Tibial nerve (tissue), 4 donors: ENCODE data around the gene OSR1. TPM values are rescaled to one million over a fixed set of nuclear protein-coding genes. Genes with fewer than 3 reads are reported as not detected.

Source experiments
- DNase-seq, 2 donors: peaks; one replicate each; pipeline ENCODE4 v3.0.0-alpha.2; 2019; ENCODE audit warnings: low spot score in 2 of 2
- H3K27ac ChIP-seq, 4 donors: fragments of 200-600 bp; sonication (generic) in 3 of 4; one replicate each; pipeline ENCODE4 v1.5.1; 2017 to 2019; ENCODE audit warnings: mild to moderate bottlenecking in 1 of 4
- H3K27me3 ChIP-seq, 2 donors: fragments of 200-600 bp; sonication (generic) in 1 of 2; one replicate each; pipeline versions ENCODE4 v1.5.1 to v1.6.0; 2017 to 2019
- H3K36me3 ChIP-seq, 3 donors: fragments of 200-600 bp; sonication (generic); one replicate each; pipeline ENCODE4 v1.5.1; 2018 to 2019
- H3K4me1 ChIP-seq, 4 donors: fragments of 200-600 bp; sonication (generic) in 3 of 4; one replicate each; pipeline ENCODE4 v1.5.1; 2017 to 2019
- H3K4me3 ChIP-seq, 4 donors: fragments of 200-600 bp; sonication (generic) in 3 of 4; one replicate each; pipeline ENCODE4 v1.5.1; 2017 to 2019; ENCODE audit warnings: mild to moderate bottlenecking in 1 of 4, moderate library complexity in 1 of 4
- H3K9me3 ChIP-seq, 4 donors: fragments of 200-600 bp; sonication (generic) in 3 of 4; one replicate each; pipeline ENCODE4 v1.5.1; 2017 to 2019
- EP300 ChIP-seq, 2 donors: sonication (generic); formaldehyde crosslinking; IDR thresholded peaks; one replicate each; pipeline ENCODE4 v1.6.1; 2017; ENCODE audit warnings: antibody characterized with exemption in 2 of 2, mild to moderate bottlenecking in 1 of 2
- POLR2A ChIP-seq, 2 donors: fragments of 450-650 bp; IDR thresholded peaks; one replicate each; pipeline ENCODE4 v1.6.1; 2017; ENCODE audit warnings: antibody characterized with exemption in 2 of 2, mild to moderate bottlenecking in 2 of 2, moderate library complexity in 2 of 2
- WGBS, 2 donors: methylation state at CpG; one replicate each; pipeline ENCODE4 v1.1.5; 2018; 5-methylcytosine and 5-hydroxymethylcytosine counted together
- total RNA-seq, 4 donors: library from RNA; depleted of rRNA; stranded (reverse); fragments of >200 nt; gene quantifications; one replicate each; pipeline ENCODE4 v1.1.0, GENCODE V29; 2016
- TF ChIP-seq, protein P1 (sequence below), 5 experiments: fragments of 200-600 bp in 3 of 5; fragments of 450-650 bp in 2 of 5; sonication (generic) in 3 of 5; IDR thresholded peaks; one replicate each; pipeline ENCODE4 v1.5.1; 2016 to 2019; ENCODE audit warnings: antibody characterized with exemption in 5 of 5, mild to moderate bottlenecking in 3 of 5, moderate library complexity in 2 of 5

OSR1 gene
- total RNA-seq, 4 donors from 2014 or later: 8.5 to 22.7 (median 17.9) TPM

DNA sequence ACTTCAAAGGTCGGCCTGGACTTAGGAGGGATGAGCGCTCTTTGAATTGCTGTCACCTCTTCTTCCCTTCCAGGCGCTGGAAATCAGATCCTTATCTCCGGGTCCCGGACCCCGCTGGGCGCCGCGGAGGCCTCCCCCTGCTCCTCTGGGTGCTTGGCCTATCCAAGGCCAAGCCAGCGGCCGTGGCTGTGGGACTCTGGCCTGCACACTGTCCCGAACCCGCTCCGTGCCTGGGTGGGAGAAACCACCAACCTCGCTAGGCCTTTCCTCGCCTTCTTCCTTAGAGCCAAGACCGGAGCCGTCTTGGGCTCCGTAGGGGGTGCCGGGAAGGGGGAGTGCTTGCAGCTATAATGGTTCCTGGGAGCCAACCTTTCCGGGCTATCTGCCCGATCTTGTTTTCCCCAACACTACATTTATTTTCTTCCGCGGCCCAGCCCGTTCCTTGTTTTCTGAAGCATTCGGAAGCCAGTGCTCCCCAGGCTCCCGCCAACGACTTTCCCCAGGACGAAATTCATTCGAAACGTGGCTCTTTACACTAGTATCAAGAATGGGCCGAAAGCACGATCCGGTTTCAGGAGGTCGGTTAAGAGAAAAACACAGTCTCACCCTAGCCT lies 2.4 kb downstream of the OSR1 start:
- peak overlapping the region in 1 of 4 donors; percentile 58 for H3K27ac ChIP-seq
- H3K27me3 ChIP-seq: peaks cover 0 to 100% of the 10 kb centered on the region in 2 donors
- no peaks in the 10 kb centered on the region for H3K9me3 ChIP-seq
- DNase-seq: no peak
- H3K4me3 ChIP-seq: peak overlapping the region; percentile 6 to 55 (median 48)
- peaks cover 0 to 66% (median 18%) of the 10 kb centered on the region in 4 donors for H3K4me1 ChIP-seq
- 31 to 46% methylated on average over 35 of the region's 35 CpGs for WGBS, 2 donors
- no peak for TF ChIP-seq EP300 (IDR thresholded peaks at IDR 0.05)
- no peak for TF ChIP-seq POLR2A (IDR thresholded peaks at IDR 0.05)
- TF ChIP-seq, protein P1, sequence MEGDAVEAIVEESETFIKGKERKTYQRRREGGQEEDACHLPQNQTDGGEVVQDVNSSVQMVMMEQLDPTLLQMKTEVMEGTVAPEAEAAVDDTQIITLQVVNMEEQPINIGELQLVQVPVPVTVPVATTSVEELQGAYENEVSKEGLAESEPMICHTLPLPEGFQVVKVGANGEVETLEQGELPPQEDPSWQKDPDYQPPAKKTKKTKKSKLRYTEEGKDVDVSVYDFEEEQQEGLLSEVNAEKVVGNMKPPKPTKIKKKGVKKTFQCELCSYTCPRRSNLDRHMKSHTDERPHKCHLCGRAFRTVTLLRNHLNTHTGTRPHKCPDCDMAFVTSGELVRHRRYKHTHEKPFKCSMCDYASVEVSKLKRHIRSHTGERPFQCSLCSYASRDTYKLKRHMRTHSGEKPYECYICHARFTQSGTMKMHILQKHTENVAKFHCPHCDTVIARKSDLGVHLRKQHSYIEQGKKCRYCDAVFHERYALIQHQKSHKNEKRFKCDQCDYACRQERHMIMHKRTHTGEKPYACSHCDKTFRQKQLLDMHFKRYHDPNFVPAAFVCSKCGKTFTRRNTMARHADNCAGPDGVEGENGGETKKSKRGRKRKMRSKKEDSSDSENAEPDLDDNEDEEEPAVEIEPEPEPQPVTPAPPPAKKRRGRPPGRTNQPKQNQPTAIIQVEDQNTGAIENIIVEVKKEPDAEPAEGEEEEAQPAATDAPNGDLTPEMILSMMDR (IDR thresholded peaks at IDR 0.05): no peak
- no peaks in the 10 kb centered on the region for H3K36me3 ChIP-seq

DNA sequence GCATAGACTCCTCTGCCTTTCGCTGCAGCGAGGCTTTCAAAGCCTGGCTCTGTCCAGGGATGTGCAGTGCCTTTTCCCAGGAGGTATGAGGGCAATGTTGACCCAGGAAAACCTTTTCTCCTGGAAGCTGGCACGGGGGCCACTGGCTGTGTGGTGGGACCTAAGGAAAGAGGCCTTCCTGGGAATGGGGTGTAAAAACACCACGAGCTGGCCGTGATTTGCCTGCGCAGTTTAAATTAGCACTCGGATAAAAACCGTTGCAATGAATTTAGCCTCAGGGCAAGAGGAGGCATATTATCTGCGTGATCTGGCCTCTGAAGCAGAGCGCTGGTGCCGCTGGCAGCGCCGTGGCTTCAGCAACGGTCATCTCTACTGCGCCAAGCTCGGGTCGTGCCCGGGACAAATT lies 3.0 kb downstream of the OSR1 start:
- no peak for DNase-seq
- no peaks in the 10 kb centered on the region for H3K36me3 ChIP-seq
- no peak for TF ChIP-seq POLR2A (IDR thresholded peaks at IDR 0.05)
- TF ChIP-seq EP300 (IDR thresholded peaks at IDR 0.05): no peak
- TF ChIP-seq, protein P1 (IDR thresholded peaks at IDR 0.05): no peak
- WGBS, 2 donors: 75% methylated on average over 18 of the region's 18 CpGs
- H3K27ac ChIP-seq: peak overlapping the region in 1 of 4 donors; percentile 58
- peaks cover 0 to 68% (median 21%) of the 10 kb centered on the region in 4 donors for H3K4me1 ChIP-seq
- H3K4me3 ChIP-seq: peak overlapping the region in 1 of 4 donors; percentile 55
- H3K27me3 ChIP-seq: peaks cover 0 to 100% of the 10 kb centered on the region in 2 donors
- H3K9me3 ChIP-seq: no peaks in the 10 kb centered on the region

DNA sequence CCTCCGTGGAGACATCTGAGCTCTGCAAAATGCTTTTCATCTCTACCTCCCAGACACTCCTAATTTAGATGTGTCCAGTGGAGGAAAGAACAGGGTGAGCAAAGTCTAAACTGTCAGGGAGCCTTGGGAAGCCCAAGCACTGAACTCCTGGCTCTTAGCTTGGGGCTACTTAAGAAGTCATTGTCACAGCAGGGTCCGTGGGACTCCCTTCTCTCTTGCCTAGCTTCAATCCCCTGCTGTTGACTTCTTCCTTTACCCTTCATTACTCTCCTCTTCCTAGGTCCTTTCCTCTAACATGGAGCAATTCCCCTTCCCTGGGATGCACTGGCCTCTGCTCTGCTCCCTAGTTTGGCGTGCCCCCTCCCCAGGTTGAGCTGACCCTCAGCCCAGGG lies 3.4 kb downstream of the OSR1 start:
- Histone ChIP-seq H3K27ac (peak overlapping the region in 1 of 4 donors; percentile 58), H3K36me3 (no peaks in the 10 kb centered on the region), H3K4me1 (peaks cover 0 to 72% (median 23%) of the 10 kb centered on the region in 4 donors), H3K4me3 (no peak overlapping the region), H3K27me3 (peaks cover 0 to 100% of the 10 kb centered on the region in 2 donors), H3K9me3 (no peaks in the 10 kb centered on the region)
- 64 to 75% methylated on average over 3 of the region's 3 CpGs for WGBS, 2 donors
- TF ChIP-seq POLR2A (IDR thresholded peaks at IDR 0.05): no peak
- TF ChIP-seq, protein P1 (IDR thresholded peaks at IDR 0.05): no peak
- no peak for TF ChIP-seq EP300 (IDR thresholded peaks at IDR 0.05)
- no peak for DNase-seq

DNA sequence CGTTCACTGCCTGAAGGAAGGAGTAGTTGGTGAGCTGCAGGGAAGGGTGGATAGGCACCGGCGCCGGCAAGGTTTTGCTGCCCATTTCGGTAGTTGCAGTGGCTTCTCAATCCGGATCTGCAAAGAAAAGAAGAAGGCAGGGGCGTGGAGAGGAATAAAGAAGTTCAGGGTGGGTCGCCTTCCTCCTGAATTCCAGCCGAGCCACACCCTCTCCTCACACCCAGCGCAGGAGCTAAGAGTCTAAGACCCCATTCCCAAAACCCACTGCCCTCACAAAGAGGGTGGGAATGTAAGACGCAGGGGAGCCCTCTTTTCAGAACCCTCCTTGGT lies 4.7 kb downstream of the OSR1 start:
- TF ChIP-seq, protein P1 (IDR thresholded peaks at IDR 0.05): no peak
- no peak for TF ChIP-seq EP300 (IDR thresholded peaks at IDR 0.05)
- TF ChIP-seq POLR2A (IDR thresholded peaks at IDR 0.05): no peak
- no peak overlapping the region for H3K4me3 ChIP-seq
- H3K27ac ChIP-seq: no peak overlapping the region
- WGBS, 2 donors: 31 to 51% methylated on average over 11 of the region's 11 CpGs
- H3K9me3 ChIP-seq: no peaks in the 10 kb centered on the region
- peaks cover 0 to 64% (median 19%) of the 10 kb centered on the region in 4 donors for H3K4me1 ChIP-seq
- no peaks in the 10 kb centered on the region for H3K36me3 ChIP-seq
- DNase-seq: no peak
- H3K27me3 ChIP-seq: peaks cover 0 to 95% of the 10 kb centered on the region in 2 donors

DNA sequence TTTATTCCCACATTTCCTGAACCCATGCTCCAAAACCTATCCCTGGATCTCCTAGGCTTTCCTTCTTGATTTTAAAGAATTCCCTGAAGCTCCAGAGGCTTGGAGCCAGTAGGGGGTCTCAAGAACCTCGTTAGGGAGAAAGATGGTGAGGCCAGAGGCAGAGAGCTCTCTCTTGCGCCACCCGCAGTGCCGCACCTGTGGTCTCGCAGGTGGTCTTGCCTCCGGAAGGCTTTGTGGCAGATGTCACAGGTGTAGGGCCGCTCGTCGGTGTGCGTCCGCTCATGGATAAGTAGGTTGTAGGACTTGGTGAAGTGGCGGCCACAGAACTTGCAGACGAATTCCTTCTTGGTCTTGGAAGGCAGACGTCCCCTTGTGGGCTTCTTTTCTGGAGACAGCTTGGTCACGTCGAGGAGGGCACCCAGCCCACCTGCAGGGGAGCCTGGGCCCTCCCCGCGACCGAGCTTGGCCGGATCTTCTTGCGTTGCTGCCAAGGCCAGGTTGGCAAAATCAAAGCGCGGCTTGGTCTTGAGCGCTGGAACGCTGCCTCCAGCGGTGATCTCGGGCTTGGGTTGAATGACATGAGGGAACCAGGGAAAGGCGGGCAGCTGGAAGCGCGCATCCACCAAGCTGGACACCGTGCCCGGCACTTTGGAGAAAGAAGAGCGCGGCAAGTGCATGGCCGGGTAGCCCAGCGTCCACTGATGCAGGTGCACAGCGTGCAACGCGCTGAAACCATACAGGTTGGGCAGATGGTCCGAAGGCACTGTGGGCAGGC lies 5.3 kb downstream of the OSR1 start:
- H3K36me3 ChIP-seq: no peaks in the 10 kb centered on the region
- WGBS, 2 donors: 44 to 53% methylated on average over 28 to 37 of the region's 40 CpGs
- H3K4me1 ChIP-seq: peaks cover 0 to 59% (median 18%) of the 10 kb centered on the region in 4 donors
- H3K27me3 ChIP-seq: peaks cover 0 to 89% of the 10 kb centered on the region in 2 donors
- DNase-seq: no peak
- H3K9me3 ChIP-seq: no peaks in the 10 kb centered on the region
- no peak overlapping the region for H3K4me3 ChIP-seq
- TF ChIP-seq EP300 (IDR thresholded peaks at IDR 0.05): no peak
- TF ChIP-seq POLR2A (IDR thresholded peaks at IDR 0.05): no peak
- TF ChIP-seq, protein P1 (IDR thresholded peaks at IDR 0.05): no peak
- H3K27ac ChIP-seq: no peak overlapping the region
